GM20000 (cell line): ENCODE data around the gene COL26A1.

ENCODE experiments used
- DNase-seq: peaks from one replicate; pipeline ENCODE4 v3.0.0; 2012; ENCODE audit warnings: low spot score
- CTCF ChIP-seq: IDR thresholded peaks from 2 replicates; pipeline ENCODE4 v1.5.1; 2012; ENCODE audit warnings: mild to moderate bottlenecking, control low read depth; ENCODE audit errors: extremely low read depth, missing control alignments

Gene COL26A1

GRCh38 chr7:101507791-101508252 lies 145.1 kb downstream of the COL26A1 start:
- no peak for TF ChIP-seq CTCF
- DNase-seq, result peak; percentile 32

- DNase-seq, result no peak
- no peak for TF ChIP-seq CTCF
Measured at GRCh38 chr7:101510297-101510696, 147.6 kb downstream of the COL26A1 start.

DNA sequence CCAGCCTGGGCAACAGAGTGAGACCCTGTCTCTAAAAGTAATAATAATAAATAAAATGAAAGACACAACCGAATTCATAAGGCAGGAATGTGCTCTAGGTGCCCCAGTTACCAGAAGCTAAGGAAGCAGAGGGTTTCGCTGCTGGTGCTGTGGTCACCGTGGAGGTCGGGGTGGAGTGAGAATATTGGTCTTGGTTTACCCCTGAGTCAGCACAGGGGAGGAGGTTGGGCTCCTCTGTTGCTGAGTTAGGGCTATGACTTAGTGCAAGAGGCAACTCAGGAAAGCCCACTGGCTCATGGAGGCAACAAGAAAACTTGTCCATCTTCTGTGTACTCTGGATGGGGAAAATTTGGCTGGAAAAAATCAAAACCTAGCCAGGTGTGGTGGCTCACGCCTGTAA lies 149.3 kb downstream of the COL26A1 start:
- no peak for TF ChIP-seq CTCF
- no peak for DNase-seq

- DNase-seq, result no peak
- no peak for TF ChIP-seq CTCF
Measured at GRCh38 chr7:101516851-101517250, 154.2 kb downstream of the COL26A1 start.

DNA sequence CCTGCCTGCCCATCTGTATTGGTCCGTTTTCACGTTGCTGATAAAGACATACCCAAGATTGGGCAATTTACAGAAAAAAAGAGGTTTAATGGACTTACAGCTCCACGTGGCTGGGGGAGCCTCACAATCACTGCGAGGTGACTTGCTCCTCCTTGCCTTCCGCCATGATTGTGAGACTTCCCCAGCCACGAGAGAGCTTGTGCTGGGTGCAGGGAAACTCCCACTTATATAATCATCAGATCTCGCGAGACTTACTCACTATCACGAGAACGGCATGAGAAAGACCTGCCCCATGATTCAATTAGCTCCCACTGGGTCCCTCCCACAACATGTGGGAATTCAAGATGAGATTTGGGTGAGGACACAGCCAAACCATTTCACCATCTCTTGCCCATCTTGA lies 154.6 kb downstream of the COL26A1 start:
- TF ChIP-seq CTCF, result no peak
- DNase-seq, result no peak

- no peak for TF ChIP-seq CTCF
- no peak for DNase-seq
Measured at GRCh38 chr7:101518336-101518735, 155.7 kb downstream of the COL26A1 start.

- no peak for DNase-seq
- no peak for TF ChIP-seq CTCF
Measured at GRCh38 chr7:101519324-101520023, 156.8 kb downstream of the COL26A1 start.
